ENCODE results near the gene SRM. TPM values are rescaled to one million over a fixed set of nuclear protein-coding genes. Genes with fewer than 3 reads are reported as not detected.

Gene SRM
- total and polyA plus RNA-seq, 11 donors, result 29.9 to 162 (median 54.7) TPM

DNA sequence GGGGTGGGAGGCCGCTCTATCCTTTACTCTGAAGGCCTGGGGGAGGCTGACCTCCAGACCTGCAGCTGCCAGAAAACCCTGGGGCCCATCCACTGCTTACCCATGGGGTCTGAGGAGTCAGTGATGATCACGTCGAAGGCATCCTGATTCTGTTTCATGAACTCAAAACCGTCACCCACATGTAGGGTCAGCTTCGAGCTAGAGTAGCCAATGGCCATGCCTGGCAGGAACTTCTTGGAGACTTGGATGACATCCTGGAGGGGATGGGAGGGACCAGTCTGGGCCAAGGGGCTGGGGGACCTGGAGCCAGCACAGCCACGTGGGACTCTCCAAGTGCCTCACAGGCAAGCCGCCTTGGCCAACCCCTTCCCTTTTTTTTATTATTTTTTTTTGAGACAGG, 3.3 kb downstream of the SRM start:
- Histone ChIP-seq H3K9me3 (no peaks in the 10 kb centered on the region), H3K4me3 (no peak overlapping the region), H3K36me3 (peaks cover 0 to 39% (median 26%) of the 10 kb centered on the region in 9 donors), H3K4me1 (peaks cover 0 to 31% (median 14%) of the 10 kb centered on the region in 12 donors), H3K27me3 (peaks cover 0 to 5% (median 0%) of the 10 kb centered on the region in 9 donors), H3K27ac (no peak overlapping the region)
- no peak for DNase-seq
- WGBS, 4 donors, result 83 to 93% (median 87%) methylated on average over 5 to 7 of the region's 7 CpGs
- ATAC-seq, result no peak
- intact Hi-C loops (cut with DNase I), result no loop called here
- TF ChIP-seq, protein P1, sequence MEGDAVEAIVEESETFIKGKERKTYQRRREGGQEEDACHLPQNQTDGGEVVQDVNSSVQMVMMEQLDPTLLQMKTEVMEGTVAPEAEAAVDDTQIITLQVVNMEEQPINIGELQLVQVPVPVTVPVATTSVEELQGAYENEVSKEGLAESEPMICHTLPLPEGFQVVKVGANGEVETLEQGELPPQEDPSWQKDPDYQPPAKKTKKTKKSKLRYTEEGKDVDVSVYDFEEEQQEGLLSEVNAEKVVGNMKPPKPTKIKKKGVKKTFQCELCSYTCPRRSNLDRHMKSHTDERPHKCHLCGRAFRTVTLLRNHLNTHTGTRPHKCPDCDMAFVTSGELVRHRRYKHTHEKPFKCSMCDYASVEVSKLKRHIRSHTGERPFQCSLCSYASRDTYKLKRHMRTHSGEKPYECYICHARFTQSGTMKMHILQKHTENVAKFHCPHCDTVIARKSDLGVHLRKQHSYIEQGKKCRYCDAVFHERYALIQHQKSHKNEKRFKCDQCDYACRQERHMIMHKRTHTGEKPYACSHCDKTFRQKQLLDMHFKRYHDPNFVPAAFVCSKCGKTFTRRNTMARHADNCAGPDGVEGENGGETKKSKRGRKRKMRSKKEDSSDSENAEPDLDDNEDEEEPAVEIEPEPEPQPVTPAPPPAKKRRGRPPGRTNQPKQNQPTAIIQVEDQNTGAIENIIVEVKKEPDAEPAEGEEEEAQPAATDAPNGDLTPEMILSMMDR (IDR thresholded peaks at IDR 0.05), result no peak
- no peak for TF ChIP-seq POLR2A (IDR thresholded peaks at IDR 0.05)

DNA sequence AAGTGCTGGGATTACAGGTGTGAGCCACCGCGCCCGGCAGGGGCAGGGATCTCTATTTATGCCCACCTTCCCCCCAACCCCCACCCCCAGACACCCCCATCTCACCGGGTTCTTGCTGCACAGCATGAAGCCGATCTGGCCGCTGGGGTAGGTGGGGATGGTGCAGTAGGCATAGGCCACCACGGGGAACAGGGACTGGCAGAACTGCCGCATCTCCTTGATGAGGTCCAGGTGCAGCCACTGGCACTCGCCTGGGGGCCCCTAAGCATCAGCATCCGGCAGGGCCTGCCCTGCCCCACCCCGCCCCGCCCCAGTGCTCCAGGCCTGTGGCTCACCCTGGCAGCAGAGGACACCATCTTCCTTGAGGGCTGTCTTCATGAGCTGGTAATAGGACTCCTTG, 4.1 kb downstream of the SRM start:
- Histone ChIP-seq H3K36me3 (peaks cover 0 to 39% (median 26%) of the 10 kb centered on the region in 9 donors), H3K4me1 (peaks cover 0 to 23% (median 8%) of the 10 kb centered on the region in 12 donors), H3K27ac (no peak overlapping the region), H3K9me3 (no peaks in the 10 kb centered on the region), H3K4me3 (no peak overlapping the region), H3K27me3 (peaks cover 0 to 5% (median 0%) of the 10 kb centered on the region in 9 donors)
- WGBS, 4 donors, result 92 to 95% (median 93%) methylated on average over 8 to 12 of the region's 12 CpGs
- ATAC-seq (no peak), DNase-seq (no peak)
- intact Hi-C loops (cut with DNase I), result no loop called here
- TF ChIP-seq, protein P1 (IDR thresholded peaks at IDR 0.05), result no peak
- no peak for TF ChIP-seq POLR2A (IDR thresholded peaks at IDR 0.05)

DNA sequence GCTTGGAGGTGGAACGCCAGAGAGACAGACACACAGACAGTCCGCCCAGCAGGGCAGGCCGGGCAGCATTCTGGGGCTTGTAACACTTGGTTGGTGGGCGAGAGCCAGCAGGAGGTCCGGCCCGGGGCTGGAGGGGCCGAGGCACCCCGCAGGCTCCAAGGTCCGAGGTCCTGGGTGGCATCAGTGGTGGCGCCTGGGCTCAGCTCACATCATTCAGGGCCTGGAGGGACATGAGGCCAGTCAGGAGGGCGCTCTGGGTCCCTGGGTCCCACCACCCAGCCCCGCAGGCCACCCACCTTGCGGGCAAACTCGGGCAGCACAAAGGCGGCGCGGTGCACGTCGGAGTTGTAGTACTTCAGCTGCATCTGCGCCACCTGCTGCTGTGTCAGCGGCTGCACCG, 5.2 kb downstream of the SRM start:
- peak in 1 of 4 donors; percentile 4 for ATAC-seq
- peaks cover 0 to 39% (median 26%) of the 10 kb centered on the region in 9 donors for H3K36me3 ChIP-seq
- no peaks in the 10 kb centered on the region for H3K9me3 ChIP-seq
- 91 to 93% (median 93%) methylated on average over 14 to 22 of the region's 22 CpGs for WGBS, 4 donors
- intact Hi-C loops (cut with DNase I), result no loop called here
- H3K4me1 ChIP-seq, result peaks cover 0 to 20% (median 6%) of the 10 kb centered on the region in 12 donors
- H3K27ac ChIP-seq, result no peak overlapping the region
- H3K27me3 ChIP-seq, result peaks cover 0 to 5% (median 0%) of the 10 kb centered on the region in 9 donors
- no peak overlapping the region for H3K4me3 ChIP-seq
- TF ChIP-seq, protein P1 (IDR thresholded peaks at IDR 0.05), result no peak
- TF ChIP-seq POLR2A (IDR thresholded peaks at IDR 0.05), result no peak
- no peak for DNase-seq

DNA sequence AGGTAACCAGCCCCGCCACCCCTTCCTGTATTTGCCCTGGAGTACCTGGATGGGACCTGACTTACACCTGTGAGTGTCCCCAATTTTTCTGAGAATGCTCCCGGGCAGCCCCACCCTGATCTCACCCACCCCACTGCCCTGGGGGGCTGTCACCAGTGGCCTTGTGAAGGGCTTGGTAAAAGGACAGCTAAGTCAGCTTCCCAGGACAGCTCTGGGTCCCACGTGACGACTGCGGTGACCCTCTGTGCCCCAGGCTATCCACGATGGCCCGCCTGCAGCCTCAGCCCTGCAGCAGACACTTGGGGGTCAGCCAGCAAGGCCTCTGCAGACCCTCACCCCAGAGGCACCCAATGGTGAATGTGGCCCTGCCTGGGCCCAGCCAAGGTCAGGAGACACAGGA, 5.6 kb downstream of the SRM start:
- H3K9me3 ChIP-seq, result no peaks in the 10 kb centered on the region
- peak in 1 of 5 donors; percentile 62 for DNase-seq
- ATAC-seq, result no peak
- H3K27ac ChIP-seq, result no peak overlapping the region
- intact Hi-C loops (cut with DNase I), result no loop called here
- H3K27me3 ChIP-seq, result peaks cover 0 to 5% (median 0%) of the 10 kb centered on the region in 9 donors
- peaks cover 0 to 17% (median 6%) of the 10 kb centered on the region in 12 donors for H3K4me1 ChIP-seq
- no peak overlapping the region for H3K4me3 ChIP-seq
- WGBS, 4 donors, result 86 to 96% (median 89%) methylated on average over 6 to 7 of the region's 7 CpGs
- TF ChIP-seq POLR2A (IDR thresholded peaks at IDR 0.05), result no peak
- TF ChIP-seq, protein P1 (IDR thresholded peaks at IDR 0.05), result no peak
- peaks cover 0 to 39% (median 26%) of the 10 kb centered on the region in 9 donors for H3K36me3 ChIP-seq
